Fibroblast of lung (primary cell): Measurements from ENCODE around the gene ZNF273. TPM values are rescaled to one million over a fixed set of nuclear protein-coding genes. Genes with fewer than 3 reads are reported as not detected.

Experiments
- DNase-seq, 2 donors: peaks; one replicate each; pipeline versions ENCODE4 v3.0.0 to v3.0.0-alpha.2; 2010; ENCODE audit warnings: low read depth in 2 of 2
- H2AFZ ChIP-seq: 2 replicates; pipeline ENCODE4 v1.5.1; 2012; ENCODE audit warnings: low read length, control low read depth, inconsistent platforms
- H3K27ac ChIP-seq: 2 replicates; pipeline ENCODE4 v1.5.1; 2011; ENCODE audit warnings: low read length, control low read depth; ENCODE audit not compliant: insufficient read depth
- H3K27me3 ChIP-seq: 2 replicates; pipeline ENCODE4 v1.5.1; 2011; ENCODE audit warnings: mild to moderate bottlenecking, low read length; ENCODE audit not compliant: control insufficient read depth, insufficient read depth
- H3K36me3 ChIP-seq: 2 replicates; pipeline ENCODE4 v1.5.1; 2011; ENCODE audit warnings: low read length; ENCODE audit not compliant: control insufficient read depth, insufficient read depth
- H3K4me1 ChIP-seq: 2 replicates; pipeline ENCODE4 v1.5.1; 2011; ENCODE audit warnings: low read length; ENCODE audit not compliant: control insufficient read depth, insufficient read depth; ENCODE audit errors: extremely low read depth
- H3K4me2 ChIP-seq: 2 replicates; pipeline ENCODE4 v1.5.1; 2011; ENCODE audit warnings: low read length, control low read depth; ENCODE audit not compliant: insufficient read depth; ENCODE audit errors: extremely low read depth
- H3K4me3 ChIP-seq, 4 experiments: fragments of 200-600 bp in 1 of 4; sonication (generic) in 1 of 4; replicated peaks in 1 of 4; 2 replicates each; pipeline ENCODE4 v1.5.1; 2011 to 2016; ENCODE audit warnings: low read length in 4 of 4, low read depth in 3 of 4, mild to moderate bottlenecking in 3 of 4, control low read depth in 2 of 4, inconsistent platforms in 1 of 4, mixed read lengths in 1 of 4; ENCODE audit not compliant: insufficient read depth in 1 of 4; ENCODE audit errors: control extremely low read depth in 1 of 4
- H3K79me2 ChIP-seq: 2 replicates; pipeline ENCODE4 v1.5.1; 2012; ENCODE audit warnings: mild to moderate bottlenecking, low read length, inconsistent platforms; ENCODE audit not compliant: control insufficient read depth, insufficient read depth
- H3K9ac ChIP-seq: 2 replicates; pipeline ENCODE4 v1.5.1; 2011; ENCODE audit warnings: mild to moderate bottlenecking, low read length, control low read depth; ENCODE audit not compliant: insufficient read depth
- H3K9me3 ChIP-seq: 2 replicates; pipeline ENCODE4 v1.5.1; 2012; ENCODE audit warnings: low read depth, low read length; ENCODE audit not compliant: control insufficient read depth, insufficient read depth
- H4K20me1 ChIP-seq: 2 replicates; pipeline ENCODE4 v1.5.1; 2011; ENCODE audit warnings: low read length; ENCODE audit not compliant: control insufficient read depth, insufficient read depth; ENCODE audit errors: extremely low read depth
- EZH2 ChIP-seq: IDR thresholded peaks from 2 replicates; pipeline ENCODE4 v1.5.1; 2012; ENCODE audit warnings: low read length, control low read depth, mild to moderate bottlenecking; ENCODE audit errors: missing control alignments
- polyA plus RNA-seq, 2 donors: library from polyadenylated mRNA; depleted of rRNA in 1 of 2; stranded (reverse) in 1 of 2; unstranded in 1 of 2; fragments of >200 nt; gene quantifications; 2 replicates each; pipeline ENCODE4 v1.2.1, GENCODE V29; 2011 to 2012; ENCODE audit warnings: missing spikeins in 1 of 2
- total RNA-seq: library from RNA; depleted of rRNA; stranded (reverse); fragments of >200 nt; gene quantifications from 2 replicates; pipeline ENCODE4 v1.2.1, GENCODE V29; 2014
- TF ChIP-seq, protein P1 (sequence below), 2 donors: IDR thresholded peaks in 1 of 2; conservative IDR thresholded peaks in 1 of 2; 1 replicate in 1 of 2; 2 replicates in 1 of 2; pipeline ENCODE4 v1.5.1; 2011 to 2012; ENCODE audit warnings: low read length in 2 of 2, control low read depth in 1 of 2, inconsistent platforms in 1 of 2, low read depth in 1 of 2, mild to moderate bottlenecking in 1 of 2

The ZNF273 gene
- total and polyA plus RNA-seq, 2 donors (not counting 1 experiment from before 2014, with no cell fraction given), result 2.1 to 3.1 TPM

DNA sequence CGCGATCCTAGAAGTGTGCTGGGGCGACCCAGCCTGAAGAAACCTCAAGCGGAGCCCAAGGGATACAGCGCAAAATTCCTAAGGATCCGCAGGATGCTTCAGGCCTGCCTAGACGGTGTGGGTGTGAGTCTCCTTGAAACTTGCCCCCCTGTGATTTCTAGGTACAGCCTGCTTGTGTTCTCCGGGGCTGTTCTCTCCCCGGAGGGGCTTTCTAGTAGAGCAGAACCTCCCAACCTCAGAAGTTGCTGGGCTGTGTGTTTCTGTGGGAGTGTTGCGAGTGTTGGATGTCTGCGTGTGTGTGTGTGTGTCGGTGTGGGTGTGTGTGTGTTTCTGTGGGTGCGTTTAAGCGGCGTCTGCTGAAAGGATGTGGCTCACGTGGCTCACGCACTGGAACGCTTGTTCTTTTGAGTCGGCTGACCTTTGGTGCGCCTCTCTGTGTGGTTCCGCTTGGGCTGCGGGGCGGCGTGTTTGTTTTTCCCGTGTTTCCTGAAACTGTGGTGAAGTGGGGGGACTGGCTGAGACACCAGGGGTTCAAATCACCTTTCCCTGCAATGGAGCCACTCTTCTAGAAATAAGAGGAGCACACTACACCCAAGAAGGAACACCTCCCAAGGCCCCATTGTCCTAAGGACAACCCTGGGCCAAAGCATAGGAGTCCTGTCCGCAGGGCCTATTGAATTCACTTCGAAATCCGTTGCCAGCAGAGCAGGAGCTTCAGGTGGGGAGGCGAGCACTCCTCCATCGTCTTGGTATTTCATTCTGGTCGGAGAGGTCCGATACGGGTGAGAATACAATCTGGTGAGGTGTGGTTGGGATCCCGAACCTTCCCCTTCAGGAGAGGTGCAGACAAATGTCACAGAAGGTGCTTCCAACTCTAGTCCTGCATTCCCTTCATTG, 25.1 kb upstream of the ZNF273 start:
- Histone ChIP-seq H3K9ac (no peak overlapping the region), H3K36me3 (no peaks in the 10 kb centered on the region), H3K4me3 (no peak overlapping the region), H3K79me2 (no peaks in the 10 kb centered on the region), H3K27ac (no peak overlapping the region), H3K9me3 (no peaks in the 10 kb centered on the region), H3K4me2 (no peak overlapping the region), H3K4me1 (no peaks in the 10 kb centered on the region), H2AFZ (no peak overlapping the region), H3K27me3 (peaks cover under 1% of the 10 kb centered on the region), H4K20me1 (no peaks in the 10 kb centered on the region)
- DNase-seq, result no peak
- TF ChIP-seq EZH2, result no peak
- TF ChIP-seq, protein P1, sequence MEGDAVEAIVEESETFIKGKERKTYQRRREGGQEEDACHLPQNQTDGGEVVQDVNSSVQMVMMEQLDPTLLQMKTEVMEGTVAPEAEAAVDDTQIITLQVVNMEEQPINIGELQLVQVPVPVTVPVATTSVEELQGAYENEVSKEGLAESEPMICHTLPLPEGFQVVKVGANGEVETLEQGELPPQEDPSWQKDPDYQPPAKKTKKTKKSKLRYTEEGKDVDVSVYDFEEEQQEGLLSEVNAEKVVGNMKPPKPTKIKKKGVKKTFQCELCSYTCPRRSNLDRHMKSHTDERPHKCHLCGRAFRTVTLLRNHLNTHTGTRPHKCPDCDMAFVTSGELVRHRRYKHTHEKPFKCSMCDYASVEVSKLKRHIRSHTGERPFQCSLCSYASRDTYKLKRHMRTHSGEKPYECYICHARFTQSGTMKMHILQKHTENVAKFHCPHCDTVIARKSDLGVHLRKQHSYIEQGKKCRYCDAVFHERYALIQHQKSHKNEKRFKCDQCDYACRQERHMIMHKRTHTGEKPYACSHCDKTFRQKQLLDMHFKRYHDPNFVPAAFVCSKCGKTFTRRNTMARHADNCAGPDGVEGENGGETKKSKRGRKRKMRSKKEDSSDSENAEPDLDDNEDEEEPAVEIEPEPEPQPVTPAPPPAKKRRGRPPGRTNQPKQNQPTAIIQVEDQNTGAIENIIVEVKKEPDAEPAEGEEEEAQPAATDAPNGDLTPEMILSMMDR (conservative IDR thresholded peaks at IDR 0.05 in 1 of 2, IDR thresholded peaks at IDR 0.05 in 1 of 2; ENCODE audit: low read depth in 1 of 2, low read length in 2 of 2), result no peak

GRCh38 chr7:64878684-64879083, 24.4 kb upstream of the ZNF273 start:
- H3K4me2 ChIP-seq, result no peak overlapping the region
- peaks cover 5% of the 10 kb centered on the region for H3K27me3 ChIP-seq
- H3K4me3 ChIP-seq, result no peak overlapping the region
- no peak for TF ChIP-seq EZH2
- H3K36me3 ChIP-seq, result no peaks in the 10 kb centered on the region
- no peak overlapping the region for H3K9ac ChIP-seq
- no peak overlapping the region for H3K27ac ChIP-seq
- peak in 1 of 2 donors; percentile 11 for DNase-seq
- no peaks in the 10 kb centered on the region for H3K9me3 ChIP-seq
- H3K79me2 ChIP-seq, result no peaks in the 10 kb centered on the region
- no peaks in the 10 kb centered on the region for H3K4me1 ChIP-seq
- H4K20me1 ChIP-seq, result no peaks in the 10 kb centered on the region
- H2AFZ ChIP-seq, result no peak overlapping the region

DNA sequence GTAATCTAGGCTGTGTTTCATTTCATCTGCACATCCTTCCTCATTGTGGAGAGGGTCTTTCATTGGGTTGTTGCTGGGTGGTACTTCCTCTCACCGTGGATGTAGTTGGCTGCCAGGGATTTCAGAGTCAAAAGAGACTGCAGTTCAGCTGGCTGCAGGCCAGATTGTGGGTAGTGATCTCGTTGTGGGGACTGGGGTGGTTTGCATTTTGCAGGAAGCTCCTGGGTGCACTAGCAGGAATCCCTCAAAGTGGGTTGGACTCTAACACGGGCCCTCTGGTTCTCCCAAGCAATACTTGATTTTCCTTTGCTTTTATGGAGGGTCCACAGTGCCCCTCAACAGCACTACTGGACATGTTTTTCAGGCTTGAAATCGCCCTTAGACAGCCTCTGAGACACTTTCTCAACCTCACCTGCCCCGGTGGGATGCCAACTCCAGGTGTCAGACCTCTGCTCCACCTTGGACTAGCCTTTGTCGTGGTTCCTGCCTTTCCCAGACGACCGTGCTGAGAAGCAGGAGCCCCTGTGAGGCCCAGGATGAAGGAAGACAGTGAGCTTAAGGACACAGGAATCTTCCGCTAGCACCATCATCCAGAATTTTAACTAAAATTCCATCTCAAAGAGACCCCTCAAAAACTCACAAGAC, 23.9 kb upstream of the ZNF273 start:
- no peak overlapping the region for H3K4me2 ChIP-seq

More for the DNA sequence above, 23.9 kb upstream of the ZNF273 start:
- DNase-seq, result no peak
- H4K20me1 ChIP-seq, result no peaks in the 10 kb centered on the region
- TF ChIP-seq, protein P1 (conservative IDR thresholded peaks at IDR 0.05 in 1 of 2, IDR thresholded peaks at IDR 0.05 in 1 of 2; ENCODE audit: low read depth in 1 of 2, low read length in 2 of 2), result no peak
- no peak for TF ChIP-seq EZH2
- H3K36me3 ChIP-seq, result no peaks in the 10 kb centered on the region
- no peaks in the 10 kb centered on the region for H3K9me3 ChIP-seq
- H2AFZ ChIP-seq, result no peak overlapping the region
- no peak overlapping the region for H3K4me3 ChIP-seq
- no peak overlapping the region for H3K9ac ChIP-seq
- H3K27ac ChIP-seq, result no peak overlapping the region
- peaks cover 5% of the 10 kb centered on the region for H3K27me3 ChIP-seq
- H3K79me2 ChIP-seq, result no peaks in the 10 kb centered on the region
- H3K4me1 ChIP-seq, result no peaks in the 10 kb centered on the region
